ENCODE data around the gene NAA25.
A peak's percentile ranks its signal among the peaks of the same experiment; 100 is the strongest.
"Not testable (repeated sequence)": the region's sequence is repeated elsewhere in the genome, so short reads cannot be mapped to it uniquely, and the experiment has no call there.

NAA25 gene

DNA sequence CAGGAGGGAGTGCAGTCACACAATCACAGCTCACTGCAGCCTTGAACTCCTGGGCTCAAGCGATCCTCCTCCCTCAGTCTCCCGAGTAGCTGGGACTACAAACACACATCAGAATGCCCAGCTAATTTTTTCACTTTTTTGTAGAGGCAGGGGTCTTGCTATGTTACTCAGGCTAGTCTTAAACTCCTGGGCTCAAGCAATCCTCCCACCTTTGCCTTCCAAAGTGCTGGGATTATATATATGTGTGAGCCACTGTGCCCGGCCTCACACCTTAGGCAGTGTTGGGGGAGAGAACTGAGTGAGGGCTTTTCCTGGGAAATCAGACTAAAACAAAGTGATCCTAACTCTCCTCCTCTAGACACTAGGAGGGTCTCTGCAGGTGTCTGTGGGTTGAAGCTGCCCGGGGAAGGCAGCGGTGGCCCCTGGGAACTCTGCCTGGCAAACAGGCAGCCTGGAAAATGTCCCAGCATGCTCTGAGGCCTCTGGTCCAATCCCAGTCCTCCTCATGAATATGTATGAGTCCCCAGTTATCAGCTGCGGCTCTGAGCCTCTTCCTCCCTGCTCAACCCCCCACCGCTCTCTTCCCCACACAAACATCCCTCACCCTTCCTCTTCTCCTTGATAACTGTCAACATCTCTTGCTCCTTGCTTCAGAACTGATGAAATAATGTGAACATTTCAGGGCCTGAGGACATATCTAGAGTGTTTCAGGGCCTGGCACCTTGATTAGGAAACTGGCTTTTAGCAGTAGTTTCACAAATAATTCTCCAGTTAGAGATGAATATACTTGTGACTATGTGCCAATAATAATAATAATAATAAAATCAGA is 7.9 kb upstream of the NAA25 start:
- DNase-seq (ENCODE audit: low read depth), result peak; percentile 55
- TF ChIP-seq, protein P1, sequence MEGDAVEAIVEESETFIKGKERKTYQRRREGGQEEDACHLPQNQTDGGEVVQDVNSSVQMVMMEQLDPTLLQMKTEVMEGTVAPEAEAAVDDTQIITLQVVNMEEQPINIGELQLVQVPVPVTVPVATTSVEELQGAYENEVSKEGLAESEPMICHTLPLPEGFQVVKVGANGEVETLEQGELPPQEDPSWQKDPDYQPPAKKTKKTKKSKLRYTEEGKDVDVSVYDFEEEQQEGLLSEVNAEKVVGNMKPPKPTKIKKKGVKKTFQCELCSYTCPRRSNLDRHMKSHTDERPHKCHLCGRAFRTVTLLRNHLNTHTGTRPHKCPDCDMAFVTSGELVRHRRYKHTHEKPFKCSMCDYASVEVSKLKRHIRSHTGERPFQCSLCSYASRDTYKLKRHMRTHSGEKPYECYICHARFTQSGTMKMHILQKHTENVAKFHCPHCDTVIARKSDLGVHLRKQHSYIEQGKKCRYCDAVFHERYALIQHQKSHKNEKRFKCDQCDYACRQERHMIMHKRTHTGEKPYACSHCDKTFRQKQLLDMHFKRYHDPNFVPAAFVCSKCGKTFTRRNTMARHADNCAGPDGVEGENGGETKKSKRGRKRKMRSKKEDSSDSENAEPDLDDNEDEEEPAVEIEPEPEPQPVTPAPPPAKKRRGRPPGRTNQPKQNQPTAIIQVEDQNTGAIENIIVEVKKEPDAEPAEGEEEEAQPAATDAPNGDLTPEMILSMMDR (conservative IDR thresholded peaks at IDR 0.05; ENCODE audit: low read length), result no peak

DNA sequence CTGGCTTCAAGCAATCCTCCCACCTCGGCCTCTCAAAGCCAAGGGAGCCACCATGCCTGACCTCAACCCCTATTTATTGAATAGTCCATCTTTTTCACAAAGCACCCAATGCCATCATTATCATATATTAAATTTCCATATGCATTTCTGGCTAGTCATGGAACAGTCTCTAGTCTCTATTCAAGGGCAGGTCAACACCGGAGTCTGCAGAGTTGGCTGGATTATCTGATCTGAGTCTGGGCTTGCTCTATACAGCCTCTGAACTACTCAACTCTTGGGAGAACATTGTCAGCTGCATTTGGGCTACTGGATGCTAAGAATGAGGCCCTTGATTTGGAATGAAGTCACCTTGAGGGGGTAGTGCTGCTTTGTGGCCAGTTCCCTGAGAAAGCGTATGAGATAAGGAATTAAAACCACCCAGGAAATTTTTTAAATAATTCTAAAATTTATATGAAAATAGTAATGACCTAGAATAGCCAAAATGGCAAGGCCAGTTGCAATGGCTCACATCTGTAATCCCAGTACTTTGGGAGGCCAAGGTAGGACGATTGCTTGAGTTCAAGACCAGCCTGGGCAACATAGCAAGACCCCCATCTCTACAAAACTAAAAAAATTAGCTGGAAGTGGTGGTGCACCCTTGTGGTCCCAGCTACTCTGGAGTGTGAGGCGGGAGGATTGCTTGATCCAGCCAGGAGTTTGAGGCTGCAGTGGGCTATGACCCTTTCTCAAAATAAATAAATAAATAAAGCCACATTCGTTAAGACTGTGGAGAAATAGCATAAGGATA is 6.9 kb upstream of the NAA25 start:
- H3K4me3 ChIP-seq (ENCODE audit: low read length), result no peak overlapping the region
- DNase-seq (ENCODE audit: low read depth), result no peak
- TF ChIP-seq, protein P1 (conservative IDR thresholded peaks at IDR 0.05; ENCODE audit: low read length), result no peak

More for the DNA sequence above, 7.9 kb upstream of the NAA25 start:
- no peak overlapping the region for H3K4me3 ChIP-seq (ENCODE audit: low read length)

DNA sequence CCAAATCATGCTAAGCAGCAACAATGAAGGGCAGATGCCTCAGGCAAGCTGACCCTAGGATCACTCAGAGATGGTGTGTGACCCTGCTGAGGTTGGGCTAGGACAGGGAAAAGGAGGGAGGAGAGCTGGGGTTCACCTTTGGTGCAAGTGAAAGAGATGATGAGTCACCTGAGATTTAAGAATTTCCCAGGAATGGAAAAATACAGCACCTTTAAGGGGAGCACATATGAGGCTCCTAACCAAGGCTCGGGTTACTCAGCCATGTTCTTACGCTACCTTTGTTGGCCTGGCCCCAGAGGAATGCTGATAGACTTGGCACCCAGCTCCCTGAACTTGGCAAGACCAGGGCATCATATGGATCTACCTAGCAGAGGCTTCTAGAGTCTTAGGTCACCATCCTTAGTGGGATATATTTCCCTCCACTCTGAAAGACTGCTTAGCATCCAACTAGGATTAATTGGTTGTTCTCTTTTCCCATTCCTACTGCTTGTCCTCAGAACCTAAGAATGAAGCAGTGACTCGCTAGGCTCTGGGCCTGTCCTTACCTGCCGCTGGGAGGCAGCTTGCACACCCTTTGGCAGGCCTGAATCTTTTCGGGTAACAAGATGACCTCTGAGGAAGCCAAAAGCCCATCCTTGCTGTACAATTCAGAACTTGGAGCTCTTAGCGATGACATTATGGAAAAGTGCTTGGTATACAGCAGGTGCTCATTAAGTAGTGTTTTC is 4.0 kb upstream of the NAA25 start:
- no peak overlapping the region for H3K4me3 ChIP-seq (ENCODE audit: low read length)
- TF ChIP-seq, protein P1 (conservative IDR thresholded peaks at IDR 0.05; ENCODE audit: low read length), result no peak
- no peak for DNase-seq (ENCODE audit: low read depth)

DNA sequence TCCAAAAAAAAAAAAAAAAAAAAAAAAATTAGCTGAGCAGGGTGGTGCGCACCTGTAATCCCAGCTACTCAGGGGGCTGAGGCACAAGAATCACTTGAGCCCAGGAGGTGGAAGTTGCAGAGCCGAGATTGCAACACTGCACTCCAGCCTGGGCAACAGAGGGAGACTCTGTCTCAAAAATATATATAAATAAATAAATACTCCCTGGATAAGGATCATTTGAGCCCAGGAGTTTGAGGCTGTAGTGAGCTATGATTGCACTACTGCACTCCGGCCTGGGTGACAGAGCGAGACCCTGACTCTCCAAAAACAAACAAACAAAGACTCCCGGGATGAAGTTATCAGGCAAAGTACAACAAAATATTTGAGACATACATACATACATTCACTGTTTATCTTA is 3.3 kb upstream of the NAA25 start:
- DNase-seq (ENCODE audit: low read depth), result no peak
- TF ChIP-seq, protein P1 (conservative IDR thresholded peaks at IDR 0.05; ENCODE audit: low read length), result no peak
- no peak overlapping the region for H3K4me3 ChIP-seq (ENCODE audit: low read length)

DNA sequence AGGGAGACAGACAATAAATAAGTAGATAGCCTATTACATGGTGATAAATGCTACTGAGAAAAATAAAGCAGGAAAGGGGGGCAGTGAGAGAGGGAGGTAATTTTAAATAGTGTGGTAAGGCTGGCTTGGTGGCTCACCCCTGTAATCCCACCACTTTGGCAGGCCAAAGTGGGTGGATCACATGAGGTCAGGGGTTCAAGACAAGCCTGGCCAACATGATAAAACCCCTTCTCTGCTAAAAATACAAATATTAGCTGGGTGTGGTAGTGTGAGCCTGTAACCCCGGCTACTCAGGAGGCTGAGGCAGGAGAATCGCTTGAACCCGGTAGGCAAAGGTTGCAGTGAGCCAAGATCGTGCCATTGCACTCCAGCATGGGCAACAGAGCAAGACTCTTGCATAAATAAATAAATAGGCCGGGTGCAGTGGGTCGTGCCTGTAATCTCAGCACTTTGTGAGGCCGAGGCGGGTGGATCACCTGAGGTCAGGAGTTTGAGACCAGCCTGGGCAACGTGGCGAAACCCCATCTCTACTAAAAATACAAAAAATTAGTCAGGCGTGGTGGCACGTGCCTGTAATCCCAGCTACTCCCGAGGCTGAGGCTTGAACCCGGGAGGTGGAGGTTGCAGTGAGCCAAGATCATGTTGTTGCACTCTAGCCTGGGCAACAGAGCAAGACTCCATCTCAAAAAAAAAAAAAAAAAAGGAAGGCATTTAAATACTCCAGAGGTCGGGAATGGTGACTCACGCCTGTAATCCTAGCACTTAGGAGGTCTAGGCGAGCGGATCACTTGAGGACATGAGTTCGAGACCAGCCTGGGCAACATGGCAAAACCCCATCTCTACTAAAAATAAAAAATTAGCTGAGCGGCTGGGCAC is 2.4 kb upstream of the NAA25 start:
- not testable (repeated sequence) for H3K4me3 ChIP-seq (ENCODE audit: low read length); DNase-seq (ENCODE audit: low read depth)

DNA sequence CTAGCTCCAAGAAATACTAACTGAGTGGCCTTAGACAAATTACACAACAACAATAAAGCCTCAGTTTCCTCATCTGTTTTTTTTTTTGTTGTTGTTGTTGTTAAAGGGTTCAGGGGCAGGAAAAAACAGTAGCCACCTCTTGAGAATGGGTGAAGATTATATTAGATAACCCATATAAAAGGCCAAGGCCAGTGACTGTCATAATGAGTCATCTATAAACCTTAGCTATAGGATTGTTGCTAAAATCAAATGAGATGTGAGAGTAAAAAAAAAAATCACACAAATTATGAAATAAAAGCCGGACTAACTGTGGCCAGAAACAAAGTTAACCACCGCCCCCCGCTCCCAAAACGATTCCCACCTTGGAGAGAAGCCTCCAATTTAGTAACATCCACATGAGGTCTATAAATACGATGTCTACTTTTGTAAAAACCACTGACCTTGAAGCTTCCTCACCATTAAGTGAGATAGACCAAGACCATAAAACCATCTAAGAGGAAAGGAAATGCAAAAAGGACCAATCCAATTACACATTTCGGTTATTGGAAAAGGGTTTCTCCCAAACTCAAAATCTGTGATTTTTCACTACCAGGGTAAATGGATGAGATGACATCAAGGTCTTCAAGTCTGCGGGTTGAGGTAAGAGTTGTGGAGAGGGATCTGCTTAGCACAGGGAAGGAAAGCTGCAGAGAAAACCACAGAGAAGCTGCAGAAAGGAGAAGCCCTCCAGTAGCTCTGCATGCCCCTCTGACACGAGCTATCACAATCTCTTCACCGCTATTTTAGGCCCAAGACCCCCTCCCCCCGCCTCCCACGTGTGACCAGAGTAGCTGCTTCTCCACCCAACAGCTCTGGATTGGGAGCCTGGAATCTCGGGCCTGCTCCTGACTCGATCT is 1.0 kb downstream of the NAA25 start:
- TF ChIP-seq, protein P1 (conservative IDR thresholded peaks at IDR 0.05; ENCODE audit: low read length), result no peak
- no peak for DNase-seq (ENCODE audit: low read depth)

More for the DNA sequence above, 1.0 kb downstream of the NAA25 start:
- H3K4me3 ChIP-seq (ENCODE audit: low read length), result peak overlapping the region; percentile 100

Measured in AG10803 (cell line).